ENCODE data around the gene C22orf23.

C22orf23 gene

DNA sequence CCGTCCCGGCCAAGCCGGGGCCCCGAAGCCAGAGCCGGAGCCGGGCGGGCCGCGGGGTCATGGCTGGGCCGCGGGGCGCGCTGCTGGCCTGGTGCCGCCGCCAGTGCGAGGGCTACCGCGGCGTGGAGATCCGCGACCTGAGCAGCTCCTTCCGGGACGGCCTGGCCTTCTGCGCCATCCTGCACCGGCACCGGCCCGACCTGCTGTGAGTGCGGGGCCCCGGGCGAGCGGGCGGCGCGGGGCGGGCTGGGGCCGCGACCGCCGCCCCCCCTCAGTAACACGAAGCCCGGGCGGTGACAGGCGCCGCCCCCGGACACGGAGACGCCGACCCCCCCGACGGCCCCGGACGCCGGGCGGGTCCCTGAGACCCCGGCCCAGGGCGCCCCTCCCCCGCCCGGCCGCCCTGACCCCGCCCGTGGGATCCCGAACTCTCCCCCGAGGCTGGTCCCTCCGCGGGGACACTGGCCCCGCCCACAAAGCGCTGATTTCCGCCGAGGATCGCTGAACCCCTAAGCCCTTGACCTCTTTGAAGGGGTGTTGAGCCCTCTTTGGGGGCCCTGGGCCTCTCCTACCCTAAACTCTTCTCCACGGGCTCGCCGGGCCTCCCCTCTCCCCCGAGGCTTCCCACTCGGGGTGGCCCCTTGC, 46.9 kb downstream of the C22orf23 start:
- TF ChIP-seq, protein P1, sequence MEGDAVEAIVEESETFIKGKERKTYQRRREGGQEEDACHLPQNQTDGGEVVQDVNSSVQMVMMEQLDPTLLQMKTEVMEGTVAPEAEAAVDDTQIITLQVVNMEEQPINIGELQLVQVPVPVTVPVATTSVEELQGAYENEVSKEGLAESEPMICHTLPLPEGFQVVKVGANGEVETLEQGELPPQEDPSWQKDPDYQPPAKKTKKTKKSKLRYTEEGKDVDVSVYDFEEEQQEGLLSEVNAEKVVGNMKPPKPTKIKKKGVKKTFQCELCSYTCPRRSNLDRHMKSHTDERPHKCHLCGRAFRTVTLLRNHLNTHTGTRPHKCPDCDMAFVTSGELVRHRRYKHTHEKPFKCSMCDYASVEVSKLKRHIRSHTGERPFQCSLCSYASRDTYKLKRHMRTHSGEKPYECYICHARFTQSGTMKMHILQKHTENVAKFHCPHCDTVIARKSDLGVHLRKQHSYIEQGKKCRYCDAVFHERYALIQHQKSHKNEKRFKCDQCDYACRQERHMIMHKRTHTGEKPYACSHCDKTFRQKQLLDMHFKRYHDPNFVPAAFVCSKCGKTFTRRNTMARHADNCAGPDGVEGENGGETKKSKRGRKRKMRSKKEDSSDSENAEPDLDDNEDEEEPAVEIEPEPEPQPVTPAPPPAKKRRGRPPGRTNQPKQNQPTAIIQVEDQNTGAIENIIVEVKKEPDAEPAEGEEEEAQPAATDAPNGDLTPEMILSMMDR (IDR thresholded peaks at IDR 0.05; ENCODE audit: control extremely low read depth, extremely low read depth, low read depth, missing control alignments) = no peak
- peak; percentile 75 for DNase-seq (ENCODE audit: extremely low spot score)
- ChIA-PET POLR2A (interaction anchor here (1.1 to 1.3 kb wide), 2 partner anchors 10 to 99 kb away, joined by 6 to 8 read pairs; partner anchors contain the start of gene GCAT), CTCF (interaction anchor here (0.8 to 3.6 kb wide), 19 partner anchors 9 to 263 kb away, joined by 3 to 29 read pairs (median 4); partner anchors contain the start of genes C22orf23, GCAT and POLR2F)

- DNase-seq (ENCODE audit: extremely low spot score) = peak; percentile 95
- ChIA-PET CTCF (interaction anchor here (0.7 to 3.6 kb wide), 22 partner anchors 9 to 283 kb away, joined by 3 to 29 read pairs (median 4); partner anchors contain the start of genes C22orf23, GCAT and POLR2F), POLR2A (interaction anchor here (0.5 to 1.3 kb wide), 4 partner anchors 9 to 98 kb away, joined by 3 to 8 read pairs (median 4); partner anchors contain the start of gene GCAT)
- TF ChIP-seq, protein P1 (IDR thresholded peaks at IDR 0.05; ENCODE audit: control extremely low read depth, extremely low read depth, low read depth, missing control alignments) = peak; percentile 78
Observed at GRCh38 chr22:37905534-37906363, 47.7 kb downstream of the C22orf23 start, which contains the start of gene MICALL1. MICALL1 (plus strand) TSS chr22:37906297; CDS start chr22:37906423, 126 bp downstream.

GRCh38 chr22:37904572-37905533, 48.5 kb downstream of the C22orf23 start:
- POLR2A ChIA-PET = interaction anchor here (0.9 kb wide), 1 partner anchor 8 kb away, joined by 3 read pairs; no protein-coding TSS in a partner anchor
- CTCF ChIA-PET = interaction anchor here (0.9 to 3.6 kb wide), 12 partner anchors 8 to 86 kb away, joined by 3 to 29 read pairs (median 5); no protein-coding TSS in a partner anchor
- DNase-seq (ENCODE audit: extremely low spot score) = no peak
- TF ChIP-seq, protein P1 (IDR thresholded peaks at IDR 0.05; ENCODE audit: control extremely low read depth, extremely low read depth, low read depth, missing control alignments) = no peak

DNA sequence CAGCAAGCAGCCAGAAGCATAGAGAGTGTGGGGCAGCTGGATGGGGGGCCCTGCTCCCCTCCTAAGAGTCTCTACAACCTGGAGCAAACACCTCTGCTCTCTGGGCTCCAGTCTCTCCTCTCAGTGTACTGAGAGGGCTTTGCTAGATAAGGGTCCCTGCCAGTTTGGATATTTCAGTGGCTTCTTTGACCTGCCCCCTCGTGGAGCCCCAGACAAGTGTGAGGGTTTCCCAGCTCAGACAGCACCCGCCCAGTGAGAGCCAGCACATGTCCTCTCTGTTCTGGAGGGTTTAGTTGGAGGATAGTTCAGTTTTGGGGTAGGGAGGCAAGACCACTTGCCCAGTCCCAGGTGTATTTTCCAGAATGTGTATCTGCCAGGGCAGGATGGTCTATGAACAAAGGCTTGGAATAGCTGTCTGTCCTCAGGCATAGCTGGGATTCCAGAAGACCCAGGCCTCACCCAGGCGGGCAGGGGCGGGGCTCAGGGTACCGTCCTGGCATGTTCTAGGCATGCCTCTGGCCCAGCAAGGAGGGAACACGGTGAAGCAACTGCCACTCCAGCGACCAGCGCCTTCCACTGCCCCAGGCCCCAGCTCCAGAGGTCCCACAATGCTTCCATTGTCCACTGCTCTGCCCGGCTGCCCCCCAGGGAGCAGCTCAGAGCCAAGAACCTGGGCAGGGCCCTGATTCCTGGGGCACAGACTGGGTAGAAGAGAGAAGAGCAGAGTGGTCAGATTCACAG, 54.8 kb downstream of the C22orf23 start:
- TF ChIP-seq, protein P1 (IDR thresholded peaks at IDR 0.05; ENCODE audit: control extremely low read depth, extremely low read depth, low read depth, missing control alignments) = no peak
- POLR2A ChIA-PET = no interaction called here
- CTCF ChIA-PET = interaction anchor here (1.1 to 3.6 kb wide), 6 partner anchors 8 to 154 kb away, joined by 3 to 29 read pairs (median 8); partner anchors contain the start of gene MICALL1
- no peak for DNase-seq (ENCODE audit: extremely low spot score)

DNA sequence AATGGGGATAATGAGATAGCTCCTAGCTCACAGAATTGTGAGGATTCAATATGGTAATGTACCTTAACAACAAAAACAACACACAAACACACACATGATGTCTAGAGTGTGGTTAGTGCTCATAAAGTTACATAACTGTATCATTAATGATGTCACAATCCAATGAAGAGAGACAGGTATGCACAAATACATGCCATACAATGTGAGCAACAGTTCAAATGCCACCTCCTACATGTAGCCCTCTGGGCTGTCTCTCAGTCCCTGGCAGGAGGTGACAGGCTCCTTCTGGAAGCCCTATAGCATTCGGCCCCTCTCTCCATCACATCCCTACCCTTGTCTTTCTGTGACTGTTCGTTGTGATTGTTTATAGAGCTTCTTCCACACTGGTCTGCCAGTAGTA, 55.6 kb downstream of the C22orf23 start:
- ChIA-PET POLR2A (interaction anchor here (0.6 kb wide), 1 partner anchor 43 kb away, joined by 3 read pairs; no protein-coding TSS in a partner anchor), CTCF (interaction anchor here (1.5 to 3.6 kb wide), 7 partner anchors 9 to 255 kb away, joined by 4 to 29 read pairs (median 10); partner anchors contain the start of gene MICALL1)
- TF ChIP-seq, protein P1 (IDR thresholded peaks at IDR 0.05; ENCODE audit: control extremely low read depth, extremely low read depth, low read depth, missing control alignments) = no peak
- no peak for DNase-seq (ENCODE audit: extremely low spot score)
